ENCODE results near the gene TRPT1. TPM values are rescaled to one million over a fixed set of nuclear protein-coding genes. Genes with fewer than 3 reads are reported as not detected.

TRPT1 gene
- total and polyA plus RNA-seq, 2 of the 4 experiments (the other 2 are of a cell fraction) = 63.2 to 81.9 TPM

- Histone ChIP-seq H3K27ac (ENCODE audit: insufficient read depth, low read length) (no peak overlapping the region), H2AK5ac (ENCODE audit: low read depth, low read length) (no peak overlapping the region), H3K27me3 (ENCODE audit: control insufficient read depth, insufficient read depth, low read length) (no peaks in the 10 kb centered on the region), H4K20me1 (ENCODE audit: insufficient read depth, low read length) (no peaks in the 10 kb centered on the region; the same call in 1 of the 2 replicates), H2BK5ac (ENCODE audit: low read depth, low read length, poor library complexity, severe bottlenecking) (no peak overlapping the region), H3K4me3 (ENCODE audit: insufficient read depth, low read depth, low read length) (no peak overlapping the region), H3K4me2 (ENCODE audit: low read depth, low read length) (no peak overlapping the region), H4K91ac (ENCODE audit: insufficient read depth, low read depth, low read length) (no peak overlapping the region), H2AFZ (replicated peaks; ENCODE audit: low read length, poor library complexity) (no peak overlapping the region), H2BK20ac (ENCODE audit: low read depth, low read length) (no peak overlapping the region), H3K4me1 (ENCODE audit: control insufficient read depth, insufficient read depth, low read length) (peaks cover 10% of the 10 kb centered on the region), H3K18ac (ENCODE audit: low read depth, low read length) (no peak overlapping the region), H4K8ac (ENCODE audit: low read depth in 2 of 2, low read length in 2 of 2) (no peak overlapping the region), H2AK9ac (replicated peaks; ENCODE audit: low read depth, low read length, poor library complexity) (peak overlapping the region; percentile 50), H3K4ac (ENCODE audit: low read depth, low read length) (no peak overlapping the region), H4K5ac (ENCODE audit: low read depth, low read length) (no peak overlapping the region), H2BK15ac (ENCODE audit: low read depth, low read length) (no peak overlapping the region), H3K14ac (replicated peaks; ENCODE audit: low read depth, low read length) (no peak overlapping the region), H3K9me1 (ENCODE audit: insufficient read depth, low read length) (no peaks in the 10 kb centered on the region; the same call in 1 of the 2 replicates), H3K23ac (ENCODE audit: low read depth, low read length) (no peak overlapping the region), H3K9me3 (ENCODE audit: control insufficient read depth, insufficient read depth, low read length) (no peaks in the 10 kb centered on the region), H3K36me3 (ENCODE audit: control insufficient read depth, insufficient read depth, low read length) (peaks cover 15% of the 10 kb centered on the region), H3K56ac (ENCODE audit: extremely low read depth, insufficient read depth, low read length) (no peak overlapping the region), H2BK120ac (ENCODE audit: low read depth, low read length) (no peak overlapping the region), H3K9ac (ENCODE audit: low read depth, low read length) (no peak overlapping the region), H3K79me1 (ENCODE audit: low read depth in 1 of 2, low read length in 2 of 2) (peaks cover 0 to 17% of the 10 kb centered on the region in 2 experiments; a peak in 2 of 4 replicates)
- ChIA-PET CTCF (no interaction called here), POLR2A (ENCODE audit: unreplicated experiment) (no interaction called here)
- intact Hi-C loops (cut with micrococcal nuclease) = no loop called here
- dilution Hi-C loops (cut with HindIII; ENCODE audit: low sequenced_read_pairs, unreplicated experiment) = no loop called here
- in situ Hi-C loops (cut with MboI; ENCODE audit: low sequenced_read_pairs) = no loop called here
- DNase-seq (no peak), ATAC-seq (ENCODE audit: low read depth) (no peak)
- BruUV-seq (replicated peaks) = no TSS peak
- WGBS, 2 experiments (ENCODE audit: extremely low coverage in 2 of 2, insufficient read length in 1 of 2) = 96% methylated on average over 7 of the region's 24 CpGs; no CpG with 5 or more reads in 1 of the 2 experiments
- TF ChIP-seq POLR2A (IDR thresholded peaks at IDR 0.05; ENCODE audit: low read depth, low read length) (no peak), ELK1 (IDR thresholded peaks at IDR 0.05; ENCODE audit: borderline replicate concordance, low read depth, low read length) (no peak), SMC3 (IDR thresholded peaks at IDR 0.05; ENCODE audit: low read depth, low read length) (no peak), RFX5 (IDR thresholded peaks at IDR 0.05; ENCODE audit: low read depth, low read length) (no peak), MAFK (IDR thresholded peaks at IDR 0.05; ENCODE audit: low read depth, low read length) (no peak), USF2 (IDR thresholded peaks at IDR 0.05; ENCODE audit: low read depth, low read length) (no peak), BHLHE40 (IDR thresholded peaks at IDR 0.05; ENCODE audit: low read depth, low read length) (no peak), RCOR1 (IDR thresholded peaks at IDR 0.05; ENCODE audit: insufficient replicate concordance, low read length) (no peak), NFE2L2 (IDR thresholded peaks at IDR 0.05; ENCODE audit: low read depth, low read length) (no peak), RAD21 (IDR thresholded peaks at IDR 0.05; ENCODE audit: low read length) (no peak), FOS (IDR thresholded peaks at IDR 0.05; ENCODE audit: low read depth, low read length) (no peak), MXI1 (IDR thresholded peaks at IDR 0.05; ENCODE audit: borderline replicate concordance, low read depth, low read length) (no peak), MAZ (IDR thresholded peaks at IDR 0.05; ENCODE audit: borderline replicate concordance, low read depth, low read length) (no peak), CTCF (conservative IDR thresholded peaks at IDR 0.05; ENCODE audit: low read depth, low read length) (no peak), CEBPB (IDR thresholded peaks at IDR 0.05; ENCODE audit: low read depth, low read length) (no peak), CHD1 (IDR thresholded peaks at IDR 0.05; ENCODE audit: low read depth, low read length) (no peak)
Measured at GRCh38 chr11:64210301-64211020, 15.5 kb downstream of the TRPT1 start.

Data from IMR-90 (cell line).